Esophagus squamous epithelium (tissue), 4 donors: ENCODE measurements around the gene ARNT2.

Experiments used
- CTCF ChIP-seq, 6 experiments: fragments of 450-650 bp in 4 of 6; fragments of 200-600 bp in 2 of 6; sonication (generic) in 2 of 6; IDR thresholded peaks; one replicate each; pipeline ENCODE4 v1.5.1; 2016 to 2019; ENCODE audit warnings: antibody characterized with exemption in 6 of 6, mild to moderate bottlenecking in 4 of 6, moderate library complexity in 4 of 6
- POLR2A ChIP-seq, 4 donors: fragments of 450-650 bp; IDR thresholded peaks; one replicate each; pipeline ENCODE4 v1.6.1; 2017; ENCODE audit warnings: antibody characterized with exemption in 4 of 4, mild to moderate bottlenecking in 4 of 4, moderate library complexity in 3 of 4

DNA sequence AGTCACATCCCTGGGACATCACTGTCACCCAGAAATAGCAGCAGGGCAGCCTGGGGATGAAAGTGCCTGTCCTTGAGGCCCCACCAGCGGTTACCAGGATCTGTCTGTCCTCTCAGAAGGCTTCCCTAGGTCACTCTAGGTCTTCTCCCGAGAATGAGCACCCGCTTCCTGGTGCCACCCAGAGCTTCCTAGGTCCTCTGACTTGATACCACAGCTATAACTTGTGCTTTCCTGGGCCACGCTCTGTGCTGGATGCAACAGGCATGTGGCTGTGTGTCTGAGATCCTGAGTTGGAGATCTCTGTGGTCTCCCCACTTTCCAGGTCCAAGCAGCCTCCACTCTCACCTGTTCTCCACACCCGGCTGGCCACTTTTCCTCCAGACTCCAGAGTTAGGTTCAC is 25.8 kb downstream of the ARNT2 start:
- TF ChIP-seq CTCF (IDR thresholded peaks at IDR 0.05) = no peak
- no peak for TF ChIP-seq POLR2A (IDR thresholded peaks at IDR 0.05)
